ENCODE measurements around the gene SPDYE6. TPM values are rescaled to one million over a fixed set of nuclear protein-coding genes. Genes with fewer than 3 reads are reported as not detected.
A peak's percentile ranks its signal among the peaks of the same experiment; 100 is the strongest.
"Not testable (repeated sequence)": the region's sequence is repeated elsewhere in the genome, so short reads cannot be mapped to it uniquely, and the experiment has no call there.

Gene SPDYE6
- total RNA-seq, 1 donor from 2014 or later = not detected

DNA sequence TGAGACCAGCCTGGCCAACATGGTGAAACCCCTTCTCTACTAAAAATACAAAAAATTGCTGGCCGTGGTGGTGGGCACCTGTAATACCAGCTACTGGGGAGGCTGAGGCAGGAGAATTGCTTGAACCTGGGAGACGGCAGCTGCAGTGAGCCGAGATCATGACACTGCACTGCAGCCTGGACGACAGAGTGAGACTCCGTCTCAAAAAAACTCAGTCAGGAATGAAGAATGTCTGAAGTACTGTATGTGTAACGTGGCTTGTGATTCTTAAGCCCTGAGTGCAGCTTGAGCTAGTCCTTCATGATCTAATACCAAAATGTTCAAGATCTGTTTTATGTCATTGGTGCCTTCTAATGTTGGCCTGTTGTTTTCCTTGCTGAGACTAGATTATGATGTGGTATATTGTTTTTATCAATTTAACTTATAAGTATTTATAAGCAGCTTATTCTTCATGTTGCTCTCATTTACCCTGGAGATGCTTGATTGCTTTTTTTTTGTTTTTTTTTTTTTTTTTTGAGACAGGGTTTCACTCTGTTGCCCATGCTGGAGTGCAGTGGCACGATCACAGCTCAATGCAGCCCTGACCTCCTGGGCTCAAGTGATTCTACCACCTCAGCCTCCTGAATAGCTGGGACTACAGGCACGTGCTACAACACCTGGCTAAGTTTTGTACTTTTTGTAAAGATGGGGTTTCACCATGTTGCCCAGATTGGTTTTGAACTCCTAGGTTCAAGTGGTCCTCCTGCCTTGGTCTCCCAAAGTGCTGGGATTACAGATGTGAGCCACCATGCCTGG, 25.4 kb downstream of the SPDYE6 start:
- H3K36me3 Mint-ChIP-seq (ENCODE audit: unreplicated experiment); H3K4me1 Mint-ChIP-seq (ENCODE audit: low read depth, unreplicated experiment); H3K9me3 Mint-ChIP-seq (ENCODE audit: unreplicated experiment); DNase-seq; H3K27me3 Mint-ChIP-seq (ENCODE audit: unreplicated experiment); H3K4me3 Mint-ChIP-seq (ENCODE audit: unreplicated experiment); H3K27ac Mint-ChIP-seq (ENCODE audit: unreplicated experiment): not testable (repeated sequence)

DNA sequence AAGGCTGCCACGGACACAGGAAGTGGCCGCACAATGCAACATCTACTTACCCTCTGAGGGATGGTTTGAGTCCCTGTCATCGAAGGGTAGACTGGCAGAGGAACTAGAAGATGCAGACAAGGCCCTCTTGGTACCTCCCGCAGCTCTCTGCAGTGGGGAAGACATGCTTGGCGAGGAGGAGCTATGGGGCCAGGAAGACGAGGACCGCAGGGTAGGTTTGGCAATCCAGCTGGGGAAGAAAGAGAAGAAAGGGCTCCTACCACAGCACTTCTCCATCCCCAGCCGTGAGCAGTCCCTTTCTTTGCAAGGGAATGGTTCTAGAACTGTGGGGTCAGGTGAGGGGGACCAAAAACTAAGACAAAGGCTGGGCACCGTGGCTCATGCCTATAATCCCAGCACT, 26.9 kb downstream of the SPDYE6 start:
- not testable (repeated sequence) for H3K4me3 Mint-ChIP-seq (ENCODE audit: unreplicated experiment); DNase-seq; H3K4me1 Mint-ChIP-seq (ENCODE audit: low read depth, unreplicated experiment); H3K27ac Mint-ChIP-seq (ENCODE audit: unreplicated experiment); H3K9me3 Mint-ChIP-seq (ENCODE audit: unreplicated experiment); H3K27me3 Mint-ChIP-seq (ENCODE audit: unreplicated experiment); H3K36me3 Mint-ChIP-seq (ENCODE audit: unreplicated experiment)

DNA sequence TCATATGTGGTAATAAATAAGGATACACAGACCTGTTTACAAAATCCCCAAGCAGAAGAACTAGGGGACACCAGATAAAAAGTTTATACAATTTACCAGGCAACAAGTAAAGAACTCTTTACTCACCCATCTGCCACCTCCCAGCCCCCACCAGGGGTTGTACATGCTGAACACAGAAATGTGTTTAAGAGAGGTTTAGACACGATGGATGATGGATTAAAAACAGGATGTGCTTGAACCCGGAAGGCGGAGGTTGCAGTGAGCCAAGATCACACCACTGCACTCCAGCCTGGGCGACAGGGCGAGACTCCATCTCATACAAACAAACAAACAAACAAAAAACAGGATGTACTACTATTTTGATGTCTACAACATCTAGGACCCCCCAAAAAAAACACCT, 27.4 kb downstream of the SPDYE6 start:
- DNase-seq; H3K4me3 Mint-ChIP-seq (ENCODE audit: unreplicated experiment); H3K27me3 Mint-ChIP-seq (ENCODE audit: unreplicated experiment); H3K36me3 Mint-ChIP-seq (ENCODE audit: unreplicated experiment); H3K27ac Mint-ChIP-seq (ENCODE audit: unreplicated experiment); H3K4me1 Mint-ChIP-seq (ENCODE audit: low read depth, unreplicated experiment); H3K9me3 Mint-ChIP-seq (ENCODE audit: unreplicated experiment): not testable (repeated sequence)

DNA sequence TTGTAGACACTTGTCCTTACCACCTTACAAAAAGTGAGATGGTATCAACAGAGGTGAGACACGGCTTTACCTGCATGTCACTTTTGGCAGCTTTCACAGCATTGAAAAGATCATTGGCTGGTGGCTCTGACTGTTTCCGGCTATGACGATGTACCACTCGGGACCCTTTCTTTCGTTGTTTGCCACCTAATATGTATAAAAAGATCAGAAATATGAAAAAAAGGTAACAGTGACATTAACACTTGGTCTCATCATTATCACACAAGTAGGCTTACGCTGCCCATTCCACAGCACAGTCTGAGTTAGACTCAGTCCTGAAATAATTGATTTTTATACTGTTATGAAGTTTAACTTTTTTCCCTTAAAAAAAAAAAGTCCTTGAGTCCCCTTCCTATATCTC, 29.1 kb downstream of the SPDYE6 start:
- H3K4me1 Mint-ChIP-seq (ENCODE audit: low read depth, unreplicated experiment); H3K27ac Mint-ChIP-seq (ENCODE audit: unreplicated experiment); DNase-seq; H3K9me3 Mint-ChIP-seq (ENCODE audit: unreplicated experiment); H3K36me3 Mint-ChIP-seq (ENCODE audit: unreplicated experiment); H3K4me3 Mint-ChIP-seq (ENCODE audit: unreplicated experiment): not testable (repeated sequence)
- peaks cover 11% of the 10 kb centered on the region for H3K27me3 Mint-ChIP-seq (ENCODE audit: unreplicated experiment)

DNA sequence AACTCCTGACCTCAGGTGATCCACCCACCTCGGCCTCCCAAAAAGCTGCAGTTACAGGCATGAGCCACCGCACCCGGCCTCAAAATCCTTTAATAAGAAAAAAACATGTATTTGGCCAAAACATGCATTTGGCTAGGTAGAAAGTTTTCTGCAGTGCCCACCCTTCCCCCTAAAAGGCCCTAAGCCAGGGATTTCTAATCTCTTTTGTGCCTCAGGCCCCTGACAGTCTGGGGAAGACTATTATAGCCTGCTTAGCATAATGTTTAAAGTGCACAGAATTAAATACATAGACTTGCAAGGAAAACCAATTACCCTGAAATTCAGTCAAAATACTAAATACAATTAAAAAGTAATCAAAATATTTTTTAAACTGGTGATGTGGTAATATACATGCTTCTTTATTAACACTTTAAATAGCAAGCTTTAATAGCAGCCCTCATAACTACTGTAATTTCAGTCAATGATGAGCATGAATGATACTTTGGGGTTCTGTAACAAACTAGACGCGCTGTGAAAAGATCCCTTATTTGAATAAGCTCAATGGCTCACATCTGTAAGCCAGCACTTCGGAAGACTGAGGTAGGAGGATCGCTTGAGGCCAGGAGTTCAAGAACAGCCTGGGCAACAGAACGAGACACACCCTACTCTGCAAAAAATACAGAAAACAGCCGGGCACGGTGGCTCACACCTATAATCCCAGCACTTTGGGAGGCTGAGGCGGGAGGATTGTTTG, 29.9 kb downstream of the SPDYE6 start:
- TF ChIP-seq, protein P1, sequence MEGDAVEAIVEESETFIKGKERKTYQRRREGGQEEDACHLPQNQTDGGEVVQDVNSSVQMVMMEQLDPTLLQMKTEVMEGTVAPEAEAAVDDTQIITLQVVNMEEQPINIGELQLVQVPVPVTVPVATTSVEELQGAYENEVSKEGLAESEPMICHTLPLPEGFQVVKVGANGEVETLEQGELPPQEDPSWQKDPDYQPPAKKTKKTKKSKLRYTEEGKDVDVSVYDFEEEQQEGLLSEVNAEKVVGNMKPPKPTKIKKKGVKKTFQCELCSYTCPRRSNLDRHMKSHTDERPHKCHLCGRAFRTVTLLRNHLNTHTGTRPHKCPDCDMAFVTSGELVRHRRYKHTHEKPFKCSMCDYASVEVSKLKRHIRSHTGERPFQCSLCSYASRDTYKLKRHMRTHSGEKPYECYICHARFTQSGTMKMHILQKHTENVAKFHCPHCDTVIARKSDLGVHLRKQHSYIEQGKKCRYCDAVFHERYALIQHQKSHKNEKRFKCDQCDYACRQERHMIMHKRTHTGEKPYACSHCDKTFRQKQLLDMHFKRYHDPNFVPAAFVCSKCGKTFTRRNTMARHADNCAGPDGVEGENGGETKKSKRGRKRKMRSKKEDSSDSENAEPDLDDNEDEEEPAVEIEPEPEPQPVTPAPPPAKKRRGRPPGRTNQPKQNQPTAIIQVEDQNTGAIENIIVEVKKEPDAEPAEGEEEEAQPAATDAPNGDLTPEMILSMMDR (IDR thresholded peaks at IDR 0.05; ENCODE audit: partially characterized antibody, unreplicated experiment) = peak; percentile 25
- Mint-ChIP-seq H3K36me3 (ENCODE audit: unreplicated experiment) (no peaks in the 10 kb centered on the region), H3K9me3 (ENCODE audit: unreplicated experiment) (peaks cover 2% of the 10 kb centered on the region), H3K27me3 (ENCODE audit: unreplicated experiment) (peaks cover 11% of the 10 kb centered on the region), H3K4me3 (ENCODE audit: unreplicated experiment) (no peak overlapping the region), H3K4me1 (ENCODE audit: low read depth, unreplicated experiment) (no peaks in the 10 kb centered on the region), H3K27ac (ENCODE audit: unreplicated experiment) (no peak overlapping the region)
- no peak for DNase-seq

DNA sequence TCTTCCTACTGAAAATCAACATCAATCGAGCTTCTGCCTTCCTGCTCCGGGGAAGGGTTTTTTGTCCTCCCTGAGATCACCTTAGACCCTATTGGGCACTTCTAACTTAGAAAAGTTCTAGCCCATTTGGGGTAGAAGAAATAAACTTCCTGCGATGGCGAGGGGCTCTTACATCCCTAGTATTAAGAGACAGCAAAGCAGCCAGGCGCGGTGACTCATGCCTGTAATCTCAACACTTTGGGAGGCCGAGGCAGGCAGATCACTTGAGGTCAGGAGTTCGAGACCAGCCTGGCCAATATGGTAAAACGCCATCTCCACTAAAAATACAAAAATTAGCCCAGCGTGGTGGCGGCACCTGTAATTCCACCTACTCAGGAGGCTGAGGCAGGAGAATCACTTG, 31.1 kb downstream of the SPDYE6 start:
- not testable (repeated sequence) for H3K9me3 Mint-ChIP-seq (ENCODE audit: unreplicated experiment); H3K4me3 Mint-ChIP-seq (ENCODE audit: unreplicated experiment); H3K27ac Mint-ChIP-seq (ENCODE audit: unreplicated experiment); DNase-seq; H3K36me3 Mint-ChIP-seq (ENCODE audit: unreplicated experiment); H3K4me1 Mint-ChIP-seq (ENCODE audit: low read depth, unreplicated experiment)
- peaks cover 14% of the 10 kb centered on the region for H3K27me3 Mint-ChIP-seq (ENCODE audit: unreplicated experiment)

DNA sequence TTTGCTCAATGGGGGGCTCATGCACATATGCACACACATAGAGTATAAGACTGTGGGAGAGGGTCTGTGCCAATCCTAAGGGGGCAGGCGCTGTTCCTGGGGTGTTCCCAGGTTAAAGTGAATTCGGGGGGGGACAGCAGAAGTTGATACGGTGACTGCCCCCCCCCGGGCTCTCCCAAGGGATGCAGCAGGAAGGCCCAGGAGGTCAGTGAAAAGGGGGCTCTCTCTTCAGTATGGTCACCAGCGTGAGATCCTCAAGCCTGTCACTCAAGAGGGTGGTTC, 32.4 kb downstream of the SPDYE6 start:
- Mint-ChIP-seq H3K27me3 (ENCODE audit: unreplicated experiment) (peaks cover 15% of the 10 kb centered on the region), H3K4me1 (ENCODE audit: low read depth, unreplicated experiment) (peaks cover under 1% of the 10 kb centered on the region), H3K27ac (ENCODE audit: unreplicated experiment) (no peak overlapping the region), H3K36me3 (ENCODE audit: unreplicated experiment) (no peaks in the 10 kb centered on the region), H3K4me3 (ENCODE audit: unreplicated experiment) (no peak overlapping the region), H3K9me3 (ENCODE audit: unreplicated experiment) (peaks cover 2% of the 10 kb centered on the region)
- no peak for DNase-seq
- TF ChIP-seq, protein P1 (IDR thresholded peaks at IDR 0.05; ENCODE audit: partially characterized antibody, unreplicated experiment) = no peak
